ENCODE data around the gene KDM2A.
A peak's percentile ranks its signal among the peaks of the same experiment; 100 is the strongest.

Gene KDM2A

GRCh38 chr11:67301951-67302516, 183.0 kb downstream of the KDM2A start:
- H3K18ac ChIP-seq (ENCODE audit: low read length): peak overlapping the region; percentile 84
- H3K9me3 ChIP-seq (replicated peaks in 1 of 2; ENCODE audit: control insufficient read depth in 2 of 2, insufficient read depth in 1 of 2, low read depth in 1 of 2, low read length in 2 of 2): peaks cover 0 to 4% of the 10 kb centered on the region in 2 donors
- H2BK120ac ChIP-seq (ENCODE audit: low read depth, low read length): no peak overlapping the region
- H3K4me3 ChIP-seq (ENCODE audit: low read length in 2 of 2): no peak overlapping the region
- no peak overlapping the region for H4K91ac ChIP-seq (ENCODE audit: low read depth, low read length, poor library complexity)
- peak overlapping the region; percentile 83 for H2AK5ac ChIP-seq (ENCODE audit: low read depth, low read length)
- no CpG with 5 or more reads among the region's 15 CpGs for WGBS, 2 donors (ENCODE audit: extremely low coverage in 2 of 2, insufficient read length in 2 of 2, insufficient replicate concordance in 1 of 2)
- peak overlapping the region; percentile 82 for H2BK5ac ChIP-seq (ENCODE audit: low read length)
- no peak overlapping the region for H3K27ac ChIP-seq (replicated peaks; ENCODE audit: low read length)
- H3K14ac ChIP-seq (ENCODE audit: low read length): peak overlapping the region; percentile 91
- peak overlapping the region; percentile 97 for H3K4me2 ChIP-seq (ENCODE audit: insufficient read depth, low read length, poor library complexity, severe bottlenecking)
- DNase-seq (ENCODE audit: low spot score): no peak
- H2BK12ac ChIP-seq (ENCODE audit: low read length): no peak overlapping the region
- peaks cover 22 to 43% of the 10 kb centered on the region in 2 donors for H3K36me3 ChIP-seq (replicated peaks in 1 of 2; ENCODE audit: control insufficient read depth in 2 of 2, insufficient read depth in 2 of 2, low read length in 2 of 2)
- peak overlapping the region; percentile 15 for H2AFZ ChIP-seq (ENCODE audit: low read length)
- no peak overlapping the region for H3K4ac ChIP-seq (ENCODE audit: low read length)
- no peak overlapping the region for H3K23ac ChIP-seq (ENCODE audit: low read depth, low read length, poor library complexity)
- H3K79me1 ChIP-seq (ENCODE audit: low read depth, low read length): no peaks in the 10 kb centered on the region
- H4K8ac ChIP-seq (ENCODE audit: low read depth, low read length): no peak overlapping the region
- peak overlapping the region; percentile 81 for H2BK15ac ChIP-seq (ENCODE audit: low read length)
- peak overlapping the region; percentile 60 for H3K9ac ChIP-seq (ENCODE audit: low read depth, low read length, poor library complexity)
- peaks cover 0 to 12% of the 10 kb centered on the region in 2 donors for H3K4me1 ChIP-seq (ENCODE audit: control insufficient read depth in 2 of 2, insufficient read depth in 1 of 2, low read depth in 1 of 2, low read length in 2 of 2)
- H3K27me3 ChIP-seq (ENCODE audit: control insufficient read depth in 3 of 3, insufficient read depth in 3 of 3, low read depth in 1 of 3, low read length in 3 of 3): peaks cover 0 to 14% (median 0%) of the 10 kb centered on the region in 3 experiments

- H2AK5ac ChIP-seq (ENCODE audit: low read depth, low read length): peak overlapping the region; percentile 83
- peak overlapping the region; percentile 82 for H2BK5ac ChIP-seq (ENCODE audit: low read length)
- H3K14ac ChIP-seq (ENCODE audit: low read length): no peak overlapping the region
- no peak overlapping the region for H3K4ac ChIP-seq (ENCODE audit: low read length)
- H2BK12ac ChIP-seq (ENCODE audit: low read length): peak overlapping the region; percentile 41
- H3K9me3 ChIP-seq (replicated peaks in 1 of 2; ENCODE audit: control insufficient read depth in 2 of 2, insufficient read depth in 1 of 2, low read depth in 1 of 2, low read length in 2 of 2): peaks cover 0 to 4% of the 10 kb centered on the region in 2 donors
- H2AFZ ChIP-seq (ENCODE audit: low read length): no peak overlapping the region
- H3K27me3 ChIP-seq (ENCODE audit: control insufficient read depth in 3 of 3, insufficient read depth in 3 of 3, low read depth in 1 of 3, low read length in 3 of 3): peaks cover 0 to 14% (median 0%) of the 10 kb centered on the region in 3 experiments
- H3K36me3 ChIP-seq (replicated peaks in 1 of 2; ENCODE audit: control insufficient read depth in 2 of 2, insufficient read depth in 2 of 2, low read length in 2 of 2): peaks cover 22 to 41% of the 10 kb centered on the region in 2 donors
- H3K9ac ChIP-seq (ENCODE audit: low read depth, low read length, poor library complexity): peak overlapping the region; percentile 60
- peak overlapping the region; percentile 81 for H2BK15ac ChIP-seq (ENCODE audit: low read length)
- no peak for DNase-seq (ENCODE audit: low spot score)
- no peak overlapping the region for H3K27ac ChIP-seq (replicated peaks; ENCODE audit: low read length)
- no peak overlapping the region for H2BK120ac ChIP-seq (ENCODE audit: low read depth, low read length)
- no CpG with 5 or more reads among the region's 23 CpGs for WGBS, 2 donors (ENCODE audit: extremely low coverage in 2 of 2, insufficient read length in 2 of 2, insufficient replicate concordance in 1 of 2)
- H3K4me2 ChIP-seq (ENCODE audit: insufficient read depth, low read length, poor library complexity, severe bottlenecking): peak overlapping the region; percentile 97
- peaks cover 0 to 12% of the 10 kb centered on the region in 2 donors for H3K4me1 ChIP-seq (ENCODE audit: control insufficient read depth in 2 of 2, insufficient read depth in 1 of 2, low read depth in 1 of 2, low read length in 2 of 2)
- H4K8ac ChIP-seq (ENCODE audit: low read depth, low read length): no peak overlapping the region
- peak overlapping the region in 1 of 2 donors; percentile 95 for H3K4me3 ChIP-seq (ENCODE audit: low read length in 2 of 2)
- H3K23ac ChIP-seq (ENCODE audit: low read depth, low read length, poor library complexity): peak overlapping the region; percentile 93
- no peaks in the 10 kb centered on the region for H3K79me1 ChIP-seq (ENCODE audit: low read depth, low read length)
- no peak overlapping the region for H4K91ac ChIP-seq (ENCODE audit: low read depth, low read length, poor library complexity)
- peak overlapping the region; percentile 84 for H3K18ac ChIP-seq (ENCODE audit: low read length)
Measured at GRCh38 chr11:67302571-67303131, 183.6 kb downstream of the KDM2A start.

- no peaks in the 10 kb centered on the region for H3K79me1 ChIP-seq (ENCODE audit: low read depth, low read length)
- peak within 1 kb of the TSS; percentile 99 for H3K18ac ChIP-seq (ENCODE audit: low read length)
- no peak within 1 kb of the TSS for H4K91ac ChIP-seq (ENCODE audit: low read depth, low read length, poor library complexity)
- peak; percentile 61 for DNase-seq (ENCODE audit: low spot score)
- no peak within 1 kb of the TSS for H3K27ac ChIP-seq (replicated peaks; ENCODE audit: low read length)
- H2BK15ac ChIP-seq (ENCODE audit: low read length): peak within 1 kb of the TSS; percentile 81
- peaks cover 0 to 4% of the 10 kb centered on the region in 2 donors for H3K9me3 ChIP-seq (replicated peaks in 1 of 2; ENCODE audit: control insufficient read depth in 2 of 2, insufficient read depth in 1 of 2, low read depth in 1 of 2, low read length in 2 of 2)
- H3K4me1 ChIP-seq (ENCODE audit: control insufficient read depth in 2 of 2, insufficient read depth in 1 of 2, low read depth in 1 of 2, low read length in 2 of 2): peaks cover 0 to 12% of the 10 kb centered on the region in 2 donors
- peak within 1 kb of the TSS; percentile 89 for H3K4ac ChIP-seq (ENCODE audit: low read length)
- H3K23ac ChIP-seq (ENCODE audit: low read depth, low read length, poor library complexity): peak within 1 kb of the TSS; percentile 93
- H2BK12ac ChIP-seq (ENCODE audit: low read length): peak within 1 kb of the TSS; percentile 41
- no peak within 1 kb of the TSS for H2BK120ac ChIP-seq (ENCODE audit: low read depth, low read length)
- H3K4me3 ChIP-seq (ENCODE audit: low read length in 2 of 2): peak within 1 kb of the TSS in 1 of 2 donors; percentile 95
- H3K36me3 ChIP-seq (replicated peaks in 1 of 2; ENCODE audit: control insufficient read depth in 2 of 2, insufficient read depth in 2 of 2, low read length in 2 of 2): peaks cover 22 to 39% of the 10 kb centered on the region in 2 donors
- H3K9ac ChIP-seq (ENCODE audit: low read depth, low read length, poor library complexity): peak within 1 kb of the TSS; percentile 91
- peaks cover 0 to 14% (median 0%) of the 10 kb centered on the region in 3 experiments for H3K27me3 ChIP-seq (ENCODE audit: control insufficient read depth in 3 of 3, insufficient read depth in 3 of 3, low read depth in 1 of 3, low read length in 3 of 3)
- peak within 1 kb of the TSS; percentile 82 for H2BK5ac ChIP-seq (ENCODE audit: low read length)
- peak within 1 kb of the TSS; percentile 97 for H3K4me2 ChIP-seq (ENCODE audit: insufficient read depth, low read length, poor library complexity, severe bottlenecking)
- H3K14ac ChIP-seq (ENCODE audit: low read length): peak within 1 kb of the TSS; percentile 99
- WGBS, 2 donors (ENCODE audit: extremely low coverage in 2 of 2, insufficient read length in 2 of 2, insufficient replicate concordance in 1 of 2): no CpG with 5 or more reads among the region's 65 CpGs
- H2AK5ac ChIP-seq (ENCODE audit: low read depth, low read length): peak within 1 kb of the TSS; percentile 83
- no peak within 1 kb of the TSS for H2AFZ ChIP-seq (ENCODE audit: low read length)
- peak within 1 kb of the TSS; percentile 45 for H4K8ac ChIP-seq (ENCODE audit: low read depth, low read length)
Measured at GRCh38 chr11:67303132-67303834, 184.2 kb downstream of the KDM2A start, which contains the start of gene SSH3. Gene SSH3, plus strand, starts transcription at chr11:67303530. Its CDS starts 96 bp downstream, at chr11:67303626.
